Effector CD8-positive, alpha-beta T cell (primary cell): ENCODE results near the gene GLRX2.

ENCODE experiments used
- DNase-seq: peaks from one replicate; lab custom pipeline; 2025; lab: John Stamatoyannopoulos, UW

GLRX2 gene

GRCh38 chr1:193113258-193113991 lies 8.2 kb upstream of the GLRX2 start:
- no peak for DNase-seq

- DNase-seq = no peak
Measured at GRCh38 chr1:193111641-193112090, 6.5 kb upstream of the GLRX2 start.

- no peak for DNase-seq
Measured at GRCh38 chr1:193110864-193111263, 5.7 kb upstream of the GLRX2 start.

GRCh38 chr1:193110246-193110645 lies 5.0 kb upstream of the GLRX2 start:
- DNase-seq = no peak

GRCh38 chr1:193109619-193110018 lies 4.4 kb upstream of the GLRX2 start:
- DNase-seq = no peak

GRCh38 chr1:193108471-193108870 lies 3.3 kb upstream of the GLRX2 start:
- DNase-seq = no peak

GRCh38 chr1:193105821-193106177 lies 585 bp upstream of the GLRX2 start:
- no peak for DNase-seq

- no peak for DNase-seq
Measured at GRCh38 chr1:193104502-193104906, 710 bp downstream of the GLRX2 start.

GRCh38 chr1:193103759-193104501 lies 1.3 kb downstream of the GLRX2 start:
- DNase-seq = no peak

GRCh38 chr1:193102662-193103061 lies 2.6 kb downstream of the GLRX2 start:
- DNase-seq = no peak

GRCh38 chr1:193094112-193094511 lies 11.1 kb downstream of the GLRX2 start:
- no peak for DNase-seq

- DNase-seq = no peak
Measured at GRCh38 chr1:193090865-193091264, 14.3 kb downstream of the GLRX2 start.

GRCh38 chr1:193087893-193088292 lies 17.3 kb downstream of the GLRX2 start:
- DNase-seq = no peak

- DNase-seq = no peak
Measured at GRCh38 chr1:193086342-193086741, 18.9 kb downstream of the GLRX2 start.

- no peak for DNase-seq
Measured at GRCh38 chr1:193085263-193085662, 20.0 kb downstream of the GLRX2 start.

GRCh38 chr1:193083365-193084088 lies 21.7 kb downstream of the GLRX2 start:
- no peak for DNase-seq

GRCh38 chr1:193079187-193079586 lies 26.0 kb downstream of the GLRX2 start:
- DNase-seq = no peak

- no peak for DNase-seq
Measured at GRCh38 chr1:193077991-193078390, 27.2 kb downstream of the GLRX2 start.

- DNase-seq = no peak
Measured at GRCh38 chr1:193070942-193071341, 34.3 kb downstream of the GLRX2 start.

GRCh38 chr1:193070386-193070753 lies 34.8 kb downstream of the GLRX2 start:
- DNase-seq = no peak

GRCh38 chr1:193069748-193070385 lies 35.3 kb downstream of the GLRX2 start:
- DNase-seq = no peak

GRCh38 chr1:193068013-193068412 lies 37.2 kb downstream of the GLRX2 start:
- no peak for DNase-seq
